Nephron (organoid): ENCODE data around the gene VMP1.
"Not testable (repeated sequence)": the region's sequence is repeated elsewhere in the genome, so short reads cannot be mapped to it uniquely, and the experiment has no call there.

Source experiments
- H3K27ac Mint-ChIP-seq, 3 experiments: 2 replicates each; pipeline ENCODE4 v1.8.0; 2020; ENCODE audit warnings: mixed read lengths in 3 of 3, mild to moderate bottlenecking in 2 of 3, moderate library complexity in 1 of 3
- H3K27me3 Mint-ChIP-seq: 2 replicates; pipeline ENCODE4 v1.8.0; 2021; ENCODE audit warnings: low read depth, mild to moderate bottlenecking, moderate library complexity, mixed read lengths
- H3K36me3 Mint-ChIP-seq: 2 replicates; pipeline ENCODE4 v1.8.0; 2020; ENCODE audit warnings: low read depth, mixed read lengths
- H3K4me1 Mint-ChIP-seq: 2 replicates; pipeline ENCODE4 v1.8.0; 2020; ENCODE audit warnings: mixed read lengths
- H3K4me3 Mint-ChIP-seq, 3 experiments: 2 replicates each; pipeline ENCODE4 v1.8.0; 2020; ENCODE audit warnings: mild to moderate bottlenecking in 3 of 3, mixed read lengths in 3 of 3, moderate library complexity in 2 of 3
- H3K9me3 Mint-ChIP-seq: 2 replicates; pipeline ENCODE4 v1.8.0; 2020; ENCODE audit warnings: mixed read lengths
- CTCF ChIP-seq, 3 experiments: fragments of 200-600 bp; sonication (generic); IDR thresholded peaks; one replicate each; pipeline ENCODE4 v1.5.0; 2021; ENCODE audit warnings: antibody characterized with exemption in 3 of 3; ENCODE audit not compliant: unreplicated experiment in 3 of 3

The VMP1 gene

GRCh38 chr17:59826706-59827453 lies 119.4 kb downstream of the VMP1 start:
- Mint-ChIP-seq H3K9me3 (no peaks in the 10 kb centered on the region), H3K36me3 (peaks cover 7% of the 10 kb centered on the region), H3K27me3 (no peaks in the 10 kb centered on the region), H3K27ac (peak overlapping the region; percentile 11 to 58 (median 35)), H3K4me3 (no peak overlapping the region), H3K4me1 (peaks cover 46% of the 10 kb centered on the region)
- no peak for TF ChIP-seq CTCF (IDR thresholded peaks at IDR 0.05; ENCODE audit: unreplicated experiment in 3 of 3)

- H3K4me1 Mint-ChIP-seq = peaks cover 48% of the 10 kb centered on the region
These were observed 120.4 kb downstream of the VMP1 start for GRCh38 chr17:59827721-59828477.

GRCh38 chr17:59828478-59828760 lies 121.0 kb downstream of the VMP1 start:
- no peak for TF ChIP-seq CTCF (IDR thresholded peaks at IDR 0.05; ENCODE audit: unreplicated experiment in 3 of 3)
- Mint-ChIP-seq H3K4me3 (no peak overlapping the region), H3K27ac (peak overlapping the region; percentile 74 to 88 (median 86)), H3K27me3 (no peaks in the 10 kb centered on the region), H3K9me3 (no peaks in the 10 kb centered on the region), H3K36me3 (no peaks in the 10 kb centered on the region), H3K4me1 (peaks cover 53% of the 10 kb centered on the region)

More at GRCh38 chr17:59827721-59828477, 120.4 kb downstream of the VMP1 start:
- no peaks in the 10 kb centered on the region for H3K27me3 Mint-ChIP-seq
- TF ChIP-seq CTCF (IDR thresholded peaks at IDR 0.05; ENCODE audit: unreplicated experiment in 3 of 3) = no peak
- H3K4me3 Mint-ChIP-seq = no peak overlapping the region
- no peaks in the 10 kb centered on the region for H3K9me3 Mint-ChIP-seq
- H3K36me3 Mint-ChIP-seq = peaks cover 1% of the 10 kb centered on the region
- H3K27ac Mint-ChIP-seq = peak overlapping the region; percentile 74 to 88 (median 86)

- Mint-ChIP-seq H3K27ac (peak overlapping the region; percentile 74 to 88 (median 86)), H3K4me1 (peaks cover 57% of the 10 kb centered on the region)
- H3K9me3 Mint-ChIP-seq, H3K36me3 Mint-ChIP-seq, H3K4me3 Mint-ChIP-seq, H3K27me3 Mint-ChIP-seq: not testable (repeated sequence)
These were observed 121.4 kb downstream of the VMP1 start for GRCh38 chr17:59828819-59829216.

GRCh38 chr17:59829217-59830006 lies 122.0 kb downstream of the VMP1 start:
- H3K27me3 Mint-ChIP-seq = no peaks in the 10 kb centered on the region
- H3K9me3 Mint-ChIP-seq = no peaks in the 10 kb centered on the region
- H3K4me3 Mint-ChIP-seq = peak overlapping the region in 1 of 3 experiments; percentile 1
- TF ChIP-seq CTCF (IDR thresholded peaks at IDR 0.05; ENCODE audit: unreplicated experiment in 3 of 3) = no peak
- H3K4me1 Mint-ChIP-seq = peaks cover 58% of the 10 kb centered on the region
- peak overlapping the region; percentile 74 to 88 (median 86) for H3K27ac Mint-ChIP-seq
- peaks cover 3% of the 10 kb centered on the region for H3K36me3 Mint-ChIP-seq

- Mint-ChIP-seq H3K27ac (peak overlapping the region; percentile 42 to 86 (median 74)), H3K27me3 (no peaks in the 10 kb centered on the region), H3K4me3 (no peak overlapping the region), H3K4me1 (peaks cover 58% of the 10 kb centered on the region), H3K9me3 (no peaks in the 10 kb centered on the region), H3K36me3 (peaks cover 3% of the 10 kb centered on the region)
- no peak for TF ChIP-seq CTCF (IDR thresholded peaks at IDR 0.05; ENCODE audit: unreplicated experiment in 3 of 3)
These were observed 122.7 kb downstream of the VMP1 start for GRCh38 chr17:59830007-59830630.
